OCI-M2 (cell line): ENCODE measurements around the gene EPRS1.
"Not testable (repeated sequence)": the region's sequence is repeated elsewhere in the genome, so short reads cannot be mapped to it uniquely, and the experiment has no call there.

Experiments used
- DNase-seq: peaks from one replicate; lab custom pipeline; 2025; ENCODE audit not compliant: unreplicated experiment; lab: John Stamatoyannopoulos, UW

Gene EPRS1

GRCh38 chr1:220040028-220040596 is 6.2 kb downstream of the EPRS1 start:
- DNase-seq: no peak

DNA sequence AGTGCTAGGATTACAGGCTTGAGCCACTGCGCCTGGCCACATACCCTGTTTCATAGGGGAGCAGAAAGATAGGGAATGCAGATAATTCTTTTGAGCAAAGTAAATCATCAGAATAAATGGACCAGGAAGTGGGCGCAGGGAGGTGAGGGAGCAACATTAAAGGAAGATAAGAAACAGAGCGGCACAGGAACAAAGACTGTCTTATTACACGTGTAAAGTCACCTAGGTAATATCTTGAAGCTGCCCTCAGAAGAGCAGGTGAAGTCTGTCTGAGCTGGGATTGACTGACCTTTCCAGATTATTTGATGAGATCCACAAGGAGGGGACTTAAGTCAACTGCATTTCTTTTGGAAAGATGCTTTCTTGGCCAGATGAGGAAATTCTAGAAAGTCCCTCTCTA is 7.7 kb downstream of the EPRS1 start:
- no peak for DNase-seq

GRCh38 chr1:220037810-220038209 is 8.5 kb downstream of the EPRS1 start:
- DNase-seq: not testable (repeated sequence)

DNA sequence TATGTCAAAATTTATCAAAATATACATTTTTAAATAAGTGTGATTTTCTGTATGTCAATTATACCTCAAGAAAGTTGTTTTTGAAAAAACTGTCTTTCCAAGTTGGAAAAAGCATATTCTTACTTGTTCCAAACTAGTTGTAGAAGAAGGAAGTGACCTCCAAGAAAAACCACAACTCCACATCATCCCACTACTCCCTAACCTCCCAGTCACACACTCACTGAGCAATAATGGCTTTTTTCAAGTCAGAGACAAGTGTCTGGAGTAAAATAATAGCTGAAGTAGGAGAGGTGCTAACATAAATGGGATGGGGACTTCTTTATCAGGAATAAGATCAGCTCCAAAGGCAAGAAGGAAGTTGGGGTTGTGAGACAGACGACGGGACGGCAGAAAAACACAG is 13.4 kb downstream of the EPRS1 start:
- no peak for DNase-seq

- no peak for DNase-seq
Measured at GRCh38 chr1:220031287-220031686, 15.0 kb downstream of the EPRS1 start.

DNA sequence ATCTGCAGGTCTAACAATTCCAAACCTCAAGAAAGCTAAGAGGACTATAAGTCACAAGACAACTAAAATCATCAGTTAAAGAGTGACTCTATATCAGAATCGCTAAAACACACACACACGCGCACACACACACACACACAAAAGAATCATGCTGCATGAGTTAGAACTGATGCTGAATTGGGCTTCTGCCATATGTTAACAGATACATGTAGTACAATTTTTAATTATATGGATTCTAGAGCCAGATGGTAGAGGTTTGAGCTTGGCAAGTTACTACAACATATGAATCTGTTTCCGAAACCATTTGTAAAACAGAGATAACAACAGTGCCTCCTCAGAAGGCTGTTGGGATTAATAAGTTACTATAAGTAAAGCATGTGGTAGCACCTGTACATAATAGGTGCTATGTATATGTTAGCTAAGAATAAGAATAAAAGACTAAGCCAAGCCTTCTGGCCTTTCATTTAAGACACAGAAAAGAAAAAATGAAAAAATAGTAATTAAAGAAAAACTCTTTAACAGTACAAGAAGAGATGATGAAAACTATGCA is 17.9 kb downstream of the EPRS1 start:
- no peak for DNase-seq

- no peak for DNase-seq
Measured at GRCh38 chr1:220019071-220019470, 27.2 kb downstream of the EPRS1 start.

- DNase-seq: no peak
Measured at GRCh38 chr1:220013497-220013896, 32.8 kb downstream of the EPRS1 start.

GRCh38 chr1:220012259-220012658 is 34.0 kb downstream of the EPRS1 start:
- no peak for DNase-seq

- no peak for DNase-seq
Measured at GRCh38 chr1:220011620-220012019, 34.7 kb downstream of the EPRS1 start.

DNA sequence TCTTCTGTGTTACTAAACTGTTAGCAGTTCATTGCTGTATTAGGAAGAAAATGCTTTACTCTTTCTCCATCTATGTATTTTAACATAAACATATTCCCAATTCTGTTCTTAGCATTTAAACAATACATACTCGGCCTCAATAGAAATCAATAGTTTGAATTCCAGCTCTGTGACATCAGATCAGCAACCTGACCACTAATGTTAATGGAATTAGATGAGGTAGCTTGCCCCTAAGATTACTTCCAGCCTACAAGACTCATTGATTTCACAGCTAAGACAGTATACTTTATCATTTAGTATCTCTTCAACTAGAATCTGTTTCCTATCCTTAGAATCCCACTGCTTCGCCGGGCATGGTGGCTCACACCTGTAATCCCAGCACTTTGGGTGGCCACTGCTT is 38.9 kb downstream of the EPRS1 start:
- DNase-seq: no peak

GRCh38 chr1:220005489-220005888 is 40.8 kb downstream of the EPRS1 start:
- DNase-seq: no peak

GRCh38 chr1:220003610-220004299 is 42.5 kb downstream of the EPRS1 start:
- DNase-seq: no peak

- DNase-seq: no peak
Measured at GRCh38 chr1:220003015-220003414, 43.3 kb downstream of the EPRS1 start.

DNA sequence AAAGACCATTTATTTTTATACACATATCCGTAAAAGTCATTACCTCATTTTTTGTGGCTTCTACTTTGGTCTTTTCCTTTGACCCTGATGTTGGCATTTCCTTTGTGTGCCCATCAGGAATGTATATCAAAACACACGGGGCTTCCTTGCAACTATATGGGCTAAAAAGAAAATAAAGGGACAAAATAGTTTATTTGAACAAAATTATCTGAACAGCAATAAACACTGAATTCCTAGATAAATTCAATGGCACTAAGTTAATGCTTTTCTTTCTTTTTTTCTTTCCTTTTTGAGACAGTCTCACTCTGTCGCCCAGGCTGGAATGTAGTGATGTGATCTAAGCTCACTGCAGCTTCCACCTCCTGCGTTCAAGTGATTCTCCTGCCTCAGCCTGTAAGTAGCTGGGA is 45.2 kb downstream of the EPRS1 start:
- no peak for DNase-seq

GRCh38 chr1:219999821-220000220 is 46.5 kb downstream of the EPRS1 start:
- no peak for DNase-seq
